SU-DHL-6 (cell line): ENCODE data around the gene TAF13.

Source experiments
- H2AFZ ChIP-seq: fragments of 200-600 bp; sonication (generic); 2 replicates; pipeline ENCODE4 v1.6.1; 2014; ENCODE audit warnings: low read depth, mild to moderate bottlenecking, moderate library complexity, mixed read lengths, antibody characterized with exemption, low read length; ENCODE audit not compliant: severe bottlenecking
- H3F3A ChIP-seq: fragments of 200-600 bp; shearing (Covaris generic); 2 replicates; pipeline ENCODE4 v1.6.0; 2016; ENCODE audit warnings: antibody characterized with exemption, mild to moderate bottlenecking; ENCODE audit not compliant: insufficient read depth
- H3K27ac ChIP-seq: fragments of 200-600 bp; sonication (generic); 2 replicates; pipeline ENCODE4 v1.5.1; 2016; ENCODE audit warnings: low read depth, mild to moderate bottlenecking, low read length, moderate library complexity, mixed read lengths
- H3K27me3 ChIP-seq: fragments of 200-600 bp; sonication (generic), shearing (Covaris generic); 2 replicates; pipeline ENCODE4 v1.6.0; 2014; ENCODE audit warnings: mild to moderate bottlenecking, low read length
- H3K36me3 ChIP-seq: fragments of 200-600 bp; sonication (generic); 2 replicates; pipeline ENCODE4 v1.6.1; 2014; ENCODE audit warnings: mild to moderate bottlenecking, low read length, mixed read lengths
- H3K4me2 ChIP-seq: fragments of 300-600, 200-600 bp; shearing (Covaris generic), sonication (generic); 2 replicates; pipeline ENCODE4 v1.6.0; 2014; ENCODE audit warnings: low read length, low read depth, mild to moderate bottlenecking; ENCODE audit not compliant: poor library complexity, severe bottlenecking
- H3K4me3 ChIP-seq: fragments of 200-600 bp; sonication (generic); 2 replicates; pipeline ENCODE4 v1.5.1; 2014; ENCODE audit warnings: antibody characterized with exemption, low read length, mild to moderate bottlenecking, mixed read lengths; ENCODE audit not compliant: insufficient read depth, poor library complexity, severe bottlenecking
- H3K79me2 ChIP-seq: fragments of 200-600 bp; sonication (generic); 2 replicates; pipeline ENCODE4 v1.6.1; 2014; ENCODE audit warnings: mild to moderate bottlenecking, low read length, moderate library complexity; ENCODE audit not compliant: insufficient read depth
- H3K9ac ChIP-seq: fragments of 200-600 bp; sonication (generic); 2 replicates; pipeline ENCODE4 v1.7.0; 2014; ENCODE audit warnings: mild to moderate bottlenecking, low read length
- H3K9me2 ChIP-seq: fragments of 200-600 bp; sonication (generic); replicated peaks from 2 replicates; pipeline ENCODE4 v1.6.1; 2014; ENCODE audit warnings: low read length; ENCODE audit not compliant: insufficient read depth
- H3K9me3 ChIP-seq: fragments of 200-600 bp; sonication (generic); 2 replicates; pipeline ENCODE4 v1.6.1; 2014; ENCODE audit warnings: low read length, mixed read lengths; ENCODE audit not compliant: insufficient read depth
- H4K20me1 ChIP-seq: fragments of 200-600 bp; sonication (generic); 2 replicates; pipeline ENCODE4 v1.6.1; 2014; ENCODE audit warnings: low read depth, mild to moderate bottlenecking, antibody characterized with exemption, low read length, moderate library complexity, mixed read lengths
- EZH2phosphoT487 ChIP-seq: fragments of 200-600 bp; sonication (generic), shearing (Covaris generic); conservative IDR thresholded peaks from 2 replicates; pipeline ENCODE4 v1.6.1; 2018; ENCODE audit warnings: mild to moderate bottlenecking, antibody characterized with exemption, low read length, moderate library complexity, mixed read lengths
- TF ChIP-seq, protein P1 (sequence below): fragments of 200-600 bp; sonication (generic); IDR thresholded peaks from one replicate; pipeline ENCODE4 v1.5.1; 2017; ENCODE audit warnings: antibody characterized with exemption, mild to moderate bottlenecking, low read length, moderate library complexity; ENCODE audit not compliant: insufficient read depth, poor library complexity, severe bottlenecking

Gene TAF13, protein sequence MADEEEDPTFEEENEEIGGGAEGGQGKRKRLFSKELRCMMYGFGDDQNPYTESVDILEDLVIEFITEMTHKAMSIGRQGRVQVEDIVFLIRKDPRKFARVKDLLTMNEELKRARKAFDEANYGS

DNA sequence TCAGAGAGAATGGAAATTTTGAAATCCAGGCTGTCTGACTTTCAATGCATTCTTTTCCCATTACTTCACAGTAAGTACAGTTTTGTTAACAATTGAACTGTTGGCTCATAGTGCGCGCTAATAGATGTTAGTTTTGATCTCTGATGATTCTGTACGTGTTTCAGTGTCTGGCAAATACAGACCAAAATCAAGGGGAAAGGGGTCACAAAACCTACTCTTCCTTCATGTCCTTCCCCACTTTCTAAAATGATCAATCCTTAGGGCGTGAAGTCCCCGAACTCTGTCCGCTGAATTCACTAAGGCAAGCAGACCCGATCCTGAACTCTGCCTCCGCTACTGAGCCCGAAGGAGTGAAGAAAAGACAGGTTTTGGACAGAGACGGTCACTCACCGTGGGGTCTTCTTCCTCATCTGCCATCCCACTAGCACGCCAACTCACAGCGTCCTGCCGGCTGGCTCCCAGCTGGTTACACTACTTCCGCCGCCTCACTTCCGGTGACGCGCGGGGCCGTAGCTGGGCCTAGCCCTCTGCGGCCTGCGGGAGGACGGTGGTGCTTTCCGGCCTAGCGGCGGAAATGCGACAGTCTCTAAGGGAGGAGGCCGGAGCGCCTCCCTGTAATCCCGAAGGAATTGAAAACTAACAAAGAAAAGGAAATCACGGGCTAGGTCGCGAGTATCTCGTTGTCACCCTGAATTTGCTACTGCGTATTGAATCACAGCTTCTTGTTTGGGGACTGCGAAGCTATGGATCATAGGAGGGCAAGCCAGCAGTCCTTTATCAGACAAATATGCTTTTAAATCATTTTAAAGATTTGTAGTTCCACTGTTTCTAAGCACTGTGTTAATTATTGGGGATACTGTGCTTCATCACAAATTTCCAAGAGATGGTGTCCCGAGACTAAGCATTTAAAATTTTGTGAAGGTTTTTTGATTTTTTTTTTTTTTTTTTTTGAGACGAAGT is at the start of gene TAF13:
Gene TAF13, minus strand, starts transcription at position 473 of the 960 bp plus-strand sequence. Its CDS starts 56 bp downstream, at position 417.
- H3K27ac ChIP-seq: peak within 1 kb of the TSS; percentile 52
- H3K4me2 ChIP-seq: peak within 1 kb of the TSS; percentile 69
- H3K9me2 ChIP-seq: no peaks in the 10 kb centered on the region
- peak within 1 kb of the TSS; percentile 70 for H3K9ac ChIP-seq
- H3K79me2 ChIP-seq: peaks cover 14% of the 10 kb centered on the region; the same call in 1 of the 2 replicates
- H3K36me3 ChIP-seq: no peaks in the 10 kb centered on the region
- H2AFZ ChIP-seq: peak within 1 kb of the TSS; percentile 58
- TF ChIP-seq, protein P1, sequence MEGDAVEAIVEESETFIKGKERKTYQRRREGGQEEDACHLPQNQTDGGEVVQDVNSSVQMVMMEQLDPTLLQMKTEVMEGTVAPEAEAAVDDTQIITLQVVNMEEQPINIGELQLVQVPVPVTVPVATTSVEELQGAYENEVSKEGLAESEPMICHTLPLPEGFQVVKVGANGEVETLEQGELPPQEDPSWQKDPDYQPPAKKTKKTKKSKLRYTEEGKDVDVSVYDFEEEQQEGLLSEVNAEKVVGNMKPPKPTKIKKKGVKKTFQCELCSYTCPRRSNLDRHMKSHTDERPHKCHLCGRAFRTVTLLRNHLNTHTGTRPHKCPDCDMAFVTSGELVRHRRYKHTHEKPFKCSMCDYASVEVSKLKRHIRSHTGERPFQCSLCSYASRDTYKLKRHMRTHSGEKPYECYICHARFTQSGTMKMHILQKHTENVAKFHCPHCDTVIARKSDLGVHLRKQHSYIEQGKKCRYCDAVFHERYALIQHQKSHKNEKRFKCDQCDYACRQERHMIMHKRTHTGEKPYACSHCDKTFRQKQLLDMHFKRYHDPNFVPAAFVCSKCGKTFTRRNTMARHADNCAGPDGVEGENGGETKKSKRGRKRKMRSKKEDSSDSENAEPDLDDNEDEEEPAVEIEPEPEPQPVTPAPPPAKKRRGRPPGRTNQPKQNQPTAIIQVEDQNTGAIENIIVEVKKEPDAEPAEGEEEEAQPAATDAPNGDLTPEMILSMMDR: no peak
- TF ChIP-seq EZH2phosphoT487: no peak
- H3K4me3 ChIP-seq: peak within 1 kb of the TSS; percentile 87
- H3K9me3 ChIP-seq: no peaks in the 10 kb centered on the region
- no peaks in the 10 kb centered on the region for H4K20me1 ChIP-seq
- H3K27me3 ChIP-seq: no peaks in the 10 kb centered on the region
- peaks cover 8% of the 10 kb centered on the region; the same call in 1 of the 2 replicates for H3F3A ChIP-seq

DNA sequence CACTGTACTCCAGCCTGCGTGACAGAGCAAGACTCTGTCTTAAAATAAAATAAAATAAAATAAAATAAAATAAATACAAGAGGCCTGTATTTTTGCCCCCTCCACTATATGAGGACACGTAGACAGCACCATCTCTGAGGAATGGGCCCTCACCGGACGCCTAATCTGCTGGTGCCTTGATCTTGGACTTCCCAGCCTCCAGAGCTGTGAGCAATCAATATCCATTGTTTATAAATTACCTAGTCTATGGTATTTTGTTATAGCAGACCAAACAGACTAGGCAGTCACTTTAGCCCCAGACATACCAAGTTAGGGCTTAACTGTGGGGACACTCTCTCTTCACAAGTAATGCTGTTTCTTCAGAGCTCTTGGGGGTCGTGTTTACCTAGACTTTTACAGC is 44.6 kb upstream of the TAF13 start:
- TF ChIP-seq, protein P1: no peak
- no peak for TF ChIP-seq EZH2phosphoT487
- Histone ChIP-seq H3K9me2 (no peaks in the 10 kb centered on the region), H3F3A (no peaks in the 10 kb centered on the region), H3K9me3 (no peaks in the 10 kb centered on the region), H3K9ac (no peak overlapping the region), H3K36me3 (no peaks in the 10 kb centered on the region), H3K27me3 (no peaks in the 10 kb centered on the region), H3K4me3 (no peak overlapping the region), H3K79me2 (no peaks in the 10 kb centered on the region), H3K4me2 (no peak overlapping the region), H2AFZ (no peak overlapping the region), H4K20me1 (no peaks in the 10 kb centered on the region), H3K27ac (no peak overlapping the region)

DNA sequence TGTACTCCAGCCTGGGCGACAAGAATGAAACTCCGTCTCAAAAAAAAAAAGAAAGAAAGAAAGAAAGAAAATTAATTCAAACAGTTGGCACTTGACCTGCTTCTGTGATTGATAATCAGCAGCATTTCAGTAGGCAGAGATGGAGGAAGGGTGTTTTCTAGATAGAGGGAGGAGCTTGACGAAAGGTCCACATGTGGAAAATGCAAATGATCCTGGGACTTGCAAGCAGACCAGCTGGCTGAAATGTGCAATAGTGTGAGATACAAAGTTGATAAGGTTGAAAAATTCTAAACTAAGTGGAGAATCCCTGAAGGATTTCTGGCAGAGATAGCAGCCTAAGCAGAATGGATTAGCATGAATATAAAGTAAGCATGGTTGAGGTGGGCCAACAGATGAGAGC is 42.3 kb upstream of the TAF13 start:
- Histone ChIP-seq H3K9ac (no peak overlapping the region), H2AFZ (no peak overlapping the region), H3F3A (0 out of 2 replicates have a peak, but pooled peaks cover under 1% of the 10 kb centered on the region), H3K79me2 (no peaks in the 10 kb centered on the region), H3K36me3 (no peaks in the 10 kb centered on the region), H3K9me3 (no peaks in the 10 kb centered on the region), H3K27me3 (no peaks in the 10 kb centered on the region), H3K9me2 (no peaks in the 10 kb centered on the region), H4K20me1 (no peaks in the 10 kb centered on the region), H3K27ac (no peak overlapping the region), H3K4me2 (no peak overlapping the region), H3K4me3 (no peak overlapping the region)
- TF ChIP-seq EZH2phosphoT487: no peak
- TF ChIP-seq, protein P1: no peak
